Lower leg skin (tissue), 3 donors: Measurements from ENCODE around the gene MEN1.

Source experiments
- POLR2A ChIP-seq, 2 donors: fragments of 450-650 bp; IDR thresholded peaks; one replicate each; pipeline ENCODE4 v1.6.1; 2016 to 2017; ENCODE audit warnings: antibody characterized with exemption in 2 of 2, mild to moderate bottlenecking in 1 of 2, moderate library complexity in 1 of 2
- TF ChIP-seq, protein P1 (sequence below), 3 donors: fragments of 450-650 bp; IDR thresholded peaks; one replicate each; pipeline ENCODE4 v1.5.1; 2016; ENCODE audit warnings: antibody characterized with exemption in 3 of 3, mild to moderate bottlenecking in 3 of 3, moderate library complexity in 2 of 3

- TF ChIP-seq, protein P1, sequence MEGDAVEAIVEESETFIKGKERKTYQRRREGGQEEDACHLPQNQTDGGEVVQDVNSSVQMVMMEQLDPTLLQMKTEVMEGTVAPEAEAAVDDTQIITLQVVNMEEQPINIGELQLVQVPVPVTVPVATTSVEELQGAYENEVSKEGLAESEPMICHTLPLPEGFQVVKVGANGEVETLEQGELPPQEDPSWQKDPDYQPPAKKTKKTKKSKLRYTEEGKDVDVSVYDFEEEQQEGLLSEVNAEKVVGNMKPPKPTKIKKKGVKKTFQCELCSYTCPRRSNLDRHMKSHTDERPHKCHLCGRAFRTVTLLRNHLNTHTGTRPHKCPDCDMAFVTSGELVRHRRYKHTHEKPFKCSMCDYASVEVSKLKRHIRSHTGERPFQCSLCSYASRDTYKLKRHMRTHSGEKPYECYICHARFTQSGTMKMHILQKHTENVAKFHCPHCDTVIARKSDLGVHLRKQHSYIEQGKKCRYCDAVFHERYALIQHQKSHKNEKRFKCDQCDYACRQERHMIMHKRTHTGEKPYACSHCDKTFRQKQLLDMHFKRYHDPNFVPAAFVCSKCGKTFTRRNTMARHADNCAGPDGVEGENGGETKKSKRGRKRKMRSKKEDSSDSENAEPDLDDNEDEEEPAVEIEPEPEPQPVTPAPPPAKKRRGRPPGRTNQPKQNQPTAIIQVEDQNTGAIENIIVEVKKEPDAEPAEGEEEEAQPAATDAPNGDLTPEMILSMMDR (IDR thresholded peaks at IDR 0.05) = no peak
- no peak for TF ChIP-seq POLR2A (IDR thresholded peaks at IDR 0.05)
Observed at GRCh38 chr11:64764040-64764611, 46.2 kb downstream of the MEN1 start.
